HG03432 (cell line): ENCODE measurements around the gene SCG5.

Source experiments
- ATAC-seq: cut with Tn5 transposase; IDR thresholded peaks from one replicate; pipeline ENCODE4 v1.9.1; 2021; ENCODE audit warnings: mild to moderate bottlenecking, moderate library complexity; ENCODE audit not compliant: unreplicated experiment

Gene SCG5

GRCh38 chr15:32718821-32719716 is 77.6 kb downstream of the SCG5 start:
- ATAC-seq, result no peak

GRCh38 chr15:32721596-32721995 is 80.1 kb downstream of the SCG5 start:
- ATAC-seq, result no peak

- no peak for ATAC-seq
Measured at GRCh38 chr15:32722136-32722535, 80.6 kb downstream of the SCG5 start.

GRCh38 chr15:32723171-32723948 is 81.8 kb downstream of the SCG5 start:
- peak; percentile 95 for ATAC-seq

- ATAC-seq, result no peak
Measured at GRCh38 chr15:32729700-32730395, 88.3 kb downstream of the SCG5 start.

GRCh38 chr15:32730677-32731654 is 89.5 kb downstream of the SCG5 start:
- no peak for ATAC-seq

- ATAC-seq, result no peak
Measured at GRCh38 chr15:32732574-32733157, 91.2 kb downstream of the SCG5 start.

GRCh38 chr15:32733281-32733680 is 91.8 kb downstream of the SCG5 start:
- ATAC-seq, result no peak

- no peak for ATAC-seq
Measured at GRCh38 chr15:32735989-32736700, 94.6 kb downstream of the SCG5 start.

- ATAC-seq, result no peak
Measured at GRCh38 chr15:32736701-32737061, 95.2 kb downstream of the SCG5 start.

- no peak for ATAC-seq
Measured at GRCh38 chr15:32737304-32737703, 95.8 kb downstream of the SCG5 start.

- no peak for ATAC-seq
Measured at GRCh38 chr15:32738666-32739065, 97.2 kb downstream of the SCG5 start.

GRCh38 chr15:32739522-32740063 is 98.1 kb downstream of the SCG5 start:
- ATAC-seq, result no peak

GRCh38 chr15:32743411-32744140 is 102.1 kb downstream of the SCG5 start:
- no peak for ATAC-seq

- no peak for ATAC-seq
Measured at GRCh38 chr15:32746116-32746857, 104.8 kb downstream of the SCG5 start.
